ENCODE results near the gene GABBR2.

DNA sequence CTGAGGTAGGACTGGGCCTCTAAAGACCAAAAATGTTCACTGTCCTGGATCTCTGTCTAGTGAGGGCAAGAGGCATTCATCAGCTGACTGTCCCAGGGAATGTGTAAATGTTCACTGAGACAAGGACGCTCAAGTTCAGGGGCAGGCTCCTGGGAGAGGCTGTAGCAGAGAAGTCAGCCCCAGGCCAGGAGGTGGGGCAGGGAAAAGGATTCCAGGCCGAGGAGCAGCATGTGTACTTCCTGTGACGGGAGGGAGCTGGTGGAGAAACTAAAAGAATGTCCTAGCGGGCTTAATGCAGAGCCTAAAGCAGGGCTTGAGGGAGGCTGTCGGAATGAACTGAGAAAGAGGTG lies 205.8 kb downstream of the GABBR2 start:
- TF ChIP-seq, protein P1, sequence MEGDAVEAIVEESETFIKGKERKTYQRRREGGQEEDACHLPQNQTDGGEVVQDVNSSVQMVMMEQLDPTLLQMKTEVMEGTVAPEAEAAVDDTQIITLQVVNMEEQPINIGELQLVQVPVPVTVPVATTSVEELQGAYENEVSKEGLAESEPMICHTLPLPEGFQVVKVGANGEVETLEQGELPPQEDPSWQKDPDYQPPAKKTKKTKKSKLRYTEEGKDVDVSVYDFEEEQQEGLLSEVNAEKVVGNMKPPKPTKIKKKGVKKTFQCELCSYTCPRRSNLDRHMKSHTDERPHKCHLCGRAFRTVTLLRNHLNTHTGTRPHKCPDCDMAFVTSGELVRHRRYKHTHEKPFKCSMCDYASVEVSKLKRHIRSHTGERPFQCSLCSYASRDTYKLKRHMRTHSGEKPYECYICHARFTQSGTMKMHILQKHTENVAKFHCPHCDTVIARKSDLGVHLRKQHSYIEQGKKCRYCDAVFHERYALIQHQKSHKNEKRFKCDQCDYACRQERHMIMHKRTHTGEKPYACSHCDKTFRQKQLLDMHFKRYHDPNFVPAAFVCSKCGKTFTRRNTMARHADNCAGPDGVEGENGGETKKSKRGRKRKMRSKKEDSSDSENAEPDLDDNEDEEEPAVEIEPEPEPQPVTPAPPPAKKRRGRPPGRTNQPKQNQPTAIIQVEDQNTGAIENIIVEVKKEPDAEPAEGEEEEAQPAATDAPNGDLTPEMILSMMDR (conservative IDR thresholded peaks at IDR 0.05): no peak
- TF ChIP-seq EZH2 (IDR thresholded peaks at IDR 0.05; ENCODE audit: low read depth): no peak
